ENCODE results near the gene MAP1B.
"Not testable (repeated sequence)": the region's sequence is repeated elsewhere in the genome, so short reads cannot be mapped to it uniquely, and the experiment has no call there.

MAP1B gene

DNA sequence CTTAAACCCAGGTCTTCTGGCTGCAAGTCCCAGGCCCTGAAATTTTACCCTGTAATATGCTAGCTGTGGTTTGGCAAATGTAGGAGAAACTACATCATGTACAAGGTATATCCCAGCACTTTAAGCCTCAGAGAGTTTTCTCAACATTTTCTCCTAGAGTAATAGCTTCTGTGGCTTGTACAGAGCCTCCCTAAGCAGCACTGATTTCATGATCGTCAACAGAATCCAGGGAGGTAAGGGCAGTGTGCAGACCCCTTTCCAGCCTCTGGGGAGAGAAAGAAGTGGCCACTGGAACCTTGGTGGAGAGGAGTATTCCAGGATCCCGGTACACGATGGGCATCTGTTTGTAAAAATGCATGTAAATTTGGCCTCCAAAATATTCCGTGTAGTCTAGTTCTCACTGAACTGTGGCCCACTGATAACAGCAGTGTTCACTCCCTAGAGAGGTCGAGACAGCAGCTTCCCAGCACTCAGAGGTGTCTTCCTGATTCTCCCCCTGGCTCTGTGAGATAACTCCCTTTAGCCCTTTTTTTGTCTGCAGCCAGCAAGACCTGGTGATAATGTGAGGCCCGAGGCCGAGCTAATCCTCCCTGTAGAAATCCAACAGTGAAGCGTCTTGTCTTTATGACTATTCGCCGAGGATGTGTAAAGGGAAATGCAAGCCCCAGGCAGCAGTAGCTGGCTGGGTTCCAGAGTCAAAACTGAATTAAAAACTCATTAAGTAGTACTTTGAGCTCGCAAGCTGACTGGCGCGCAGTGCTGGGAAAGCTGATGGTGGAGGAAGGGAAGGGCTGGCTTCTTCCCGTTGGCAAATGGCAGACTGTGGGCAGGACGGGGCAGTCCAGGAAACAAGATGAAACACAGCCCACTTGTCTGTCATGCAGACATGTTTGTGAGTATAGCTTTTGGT lies 59.0 kb downstream of the MAP1B start:
- no peak for DNase-seq

GRCh38 chr5:72167257-72167656 lies 60.0 kb downstream of the MAP1B start:
- no peak for DNase-seq

DNA sequence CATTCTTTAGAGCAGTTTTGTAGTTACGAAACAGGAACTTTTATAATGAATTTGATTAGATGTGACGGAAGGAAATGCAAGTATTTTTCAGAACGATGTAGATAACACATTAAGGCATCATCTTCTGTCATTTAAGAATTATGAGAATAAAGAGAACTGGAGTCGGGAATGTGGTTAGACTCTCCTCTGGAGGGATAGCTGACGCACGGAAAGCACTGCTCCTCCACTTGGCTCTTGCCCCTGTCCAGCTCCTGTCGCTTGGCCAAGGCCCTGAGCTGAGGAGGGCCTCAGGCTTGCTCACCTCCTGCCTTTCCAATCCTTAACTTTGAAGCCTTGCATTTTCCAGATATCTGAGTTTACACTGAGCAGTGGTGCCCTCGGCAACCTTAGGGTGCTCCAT lies 60.5 kb downstream of the MAP1B start:
- DNase-seq: no peak

DNA sequence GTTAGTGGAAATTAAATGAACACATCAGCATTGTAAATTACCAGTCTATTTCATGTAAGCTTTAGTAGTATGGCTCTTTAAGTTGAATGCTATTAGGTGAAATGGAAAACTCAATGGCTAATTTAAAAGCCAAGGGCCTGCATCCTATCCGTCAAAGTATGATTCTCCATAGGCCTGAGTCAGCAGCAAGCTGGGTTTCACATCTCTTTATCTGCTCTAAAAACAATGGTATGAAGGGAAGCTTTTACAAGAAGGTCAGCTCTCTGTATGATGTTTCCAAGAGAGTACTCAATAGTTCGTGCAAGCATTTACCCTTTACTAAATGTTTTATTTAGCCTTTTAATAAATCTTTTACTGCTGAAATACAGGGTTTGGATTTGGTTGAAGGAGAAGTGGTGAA lies 62.8 kb downstream of the MAP1B start:
- DNase-seq: no peak

DNA sequence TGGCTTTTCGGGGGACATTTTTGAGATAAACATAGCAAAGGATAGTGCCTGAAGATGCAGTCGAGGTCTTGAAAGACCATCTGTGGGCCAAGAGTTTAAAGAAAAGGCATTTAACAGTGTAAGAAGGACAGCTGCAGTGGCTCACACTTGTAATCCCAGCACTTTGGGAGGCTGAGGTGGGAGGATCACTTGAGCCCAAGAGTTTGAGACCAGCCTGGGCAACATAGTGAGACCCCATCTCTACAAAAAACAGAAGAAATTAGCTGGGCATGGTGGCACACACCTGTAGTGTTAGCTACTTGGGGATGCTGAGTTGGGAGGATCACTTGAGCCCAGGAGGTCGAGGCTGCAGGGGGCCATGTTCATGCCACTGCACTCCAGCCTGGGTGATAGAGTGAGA lies 63.9 kb downstream of the MAP1B start:
- DNase-seq: not testable (repeated sequence)

GRCh38 chr5:72171667-72172066 lies 64.4 kb downstream of the MAP1B start:
- DNase-seq: no peak

- DNase-seq: no peak
Observed at GRCh38 chr5:72172786-72173185, 65.5 kb downstream of the MAP1B start.

GRCh38 chr5:72177538-72177937 lies 70.3 kb downstream of the MAP1B start:
- DNase-seq: no peak

GRCh38 chr5:72179028-72179815 lies 71.9 kb downstream of the MAP1B start:
- peak; percentile 97 for DNase-seq

- DNase-seq: no peak
Observed at GRCh38 chr5:72179816-72180440, 72.7 kb downstream of the MAP1B start.

DNA sequence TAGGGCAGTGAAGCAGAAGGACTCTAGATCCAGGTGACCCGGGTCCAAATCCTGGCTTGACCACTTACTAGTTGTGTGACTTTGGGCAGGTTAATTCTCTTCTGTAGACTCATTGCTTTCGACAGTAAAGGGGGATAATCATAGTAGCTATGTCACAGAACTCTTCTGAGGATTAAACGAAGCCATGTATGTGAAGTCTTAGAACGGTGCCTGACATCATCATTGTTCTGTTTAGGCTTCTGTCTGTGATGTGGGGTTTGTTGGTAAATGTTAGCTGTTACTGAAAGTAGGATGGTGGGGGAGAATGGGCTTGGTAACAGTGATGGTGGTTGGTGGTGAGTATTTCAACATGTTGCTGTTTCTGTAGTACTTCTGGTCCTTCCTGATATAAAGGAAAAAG lies 73.7 kb downstream of the MAP1B start:
- no peak for DNase-seq

DNA sequence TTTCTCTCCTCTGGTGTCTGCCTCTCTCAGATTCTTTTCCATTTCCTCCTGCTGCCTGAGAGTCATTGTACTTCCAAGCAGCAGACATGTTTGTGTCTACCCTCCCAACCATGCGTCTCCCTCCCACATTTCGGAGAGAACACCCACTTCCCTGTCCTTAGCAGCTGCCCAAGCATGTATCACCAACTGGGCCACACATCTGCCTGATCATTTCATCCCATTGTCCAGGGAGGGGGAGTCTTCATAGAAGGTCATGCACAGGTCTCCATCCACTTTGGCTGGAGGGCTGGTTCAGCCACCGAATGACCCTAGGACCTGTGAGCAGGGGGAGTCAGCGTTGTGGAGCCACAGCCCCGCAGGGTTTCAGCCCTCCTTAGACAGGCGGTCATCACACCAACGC lies 75.4 kb downstream of the MAP1B start:
- DNase-seq: no peak

- no peak for DNase-seq
Observed at GRCh38 chr5:72183101-72183520, 75.8 kb downstream of the MAP1B start.

DNA sequence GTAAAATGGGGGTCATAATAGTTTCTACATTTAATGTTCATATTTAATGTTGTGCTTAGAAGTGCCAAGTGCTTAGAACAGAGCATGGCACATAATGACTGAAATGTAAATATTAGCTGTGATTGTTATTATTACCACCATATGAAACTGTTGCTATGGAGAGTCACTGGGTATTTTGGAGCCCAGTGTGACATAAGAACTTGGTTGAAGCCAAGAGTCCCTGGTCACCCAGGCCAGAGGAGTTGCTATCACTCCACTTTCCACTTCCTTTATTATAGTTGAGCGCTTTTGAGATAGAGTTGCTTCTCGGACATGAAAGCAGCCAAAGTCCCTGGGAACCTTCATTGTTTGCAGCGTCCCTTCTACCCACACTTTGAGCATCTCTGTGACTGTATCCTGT lies 77.1 kb downstream of the MAP1B start:
- no peak for DNase-seq

GRCh38 chr5:72185496-72186329 lies 78.4 kb downstream of the MAP1B start:
- DNase-seq: no peak

GRCh38 chr5:72187388-72188075 lies 80.3 kb downstream of the MAP1B start:
- no peak for DNase-seq

GRCh38 chr5:72188166-72188565 lies 80.9 kb downstream of the MAP1B start:
- no peak for DNase-seq

- no peak for DNase-seq
Observed at GRCh38 chr5:72189146-72189545, 81.9 kb downstream of the MAP1B start.

GRCh38 chr5:72191404-72191803 lies 84.1 kb downstream of the MAP1B start:
- no peak for DNase-seq

- no peak for DNase-seq
Observed at GRCh38 chr5:72194846-72195245, 87.6 kb downstream of the MAP1B start.

- no peak for DNase-seq
Observed at GRCh38 chr5:72195581-72195980, 88.3 kb downstream of the MAP1B start.

- DNase-seq: no peak
Observed at GRCh38 chr5:72197393-72197792, 90.1 kb downstream of the MAP1B start.

Data from EL (cell line).